ENCODE data around the gene PEX5L.
"Not testable (repeated sequence)": the region's sequence is repeated elsewhere in the genome, so short reads cannot be mapped to it uniquely, and the experiment has no call there.

The PEX5L gene

GRCh38 chr3:179840985-179841384 lies 195.8 kb downstream of the PEX5L start:
- no peak for DNase-seq (ENCODE audit: low read depth in 2 of 2)

- DNase-seq (ENCODE audit: low read depth in 2 of 2), result no peak
Observed at GRCh38 chr3:179837374-179837773, 199.4 kb downstream of the PEX5L start.

GRCh38 chr3:179833294-179833693 lies 203.4 kb downstream of the PEX5L start:
- no peak for DNase-seq (ENCODE audit: low read depth in 2 of 2)

GRCh38 chr3:179832333-179832854 lies 204.3 kb downstream of the PEX5L start:
- DNase-seq (ENCODE audit: low read depth in 2 of 2), result no peak

- no peak for DNase-seq (ENCODE audit: low read depth in 2 of 2)
Observed at GRCh38 chr3:179829401-179829800, 207.3 kb downstream of the PEX5L start.

- DNase-seq (ENCODE audit: low read depth in 2 of 2), result no peak
Observed at GRCh38 chr3:179828738-179829137, 208.0 kb downstream of the PEX5L start.

GRCh38 chr3:179826247-179826637 lies 210.5 kb downstream of the PEX5L start:
- DNase-seq (ENCODE audit: low read depth in 2 of 2), result no peak

- no peak for DNase-seq (ENCODE audit: low read depth in 2 of 2)
Observed at GRCh38 chr3:179825527-179826246, 211.1 kb downstream of the PEX5L start.

GRCh38 chr3:179822296-179822695 lies 214.4 kb downstream of the PEX5L start:
- no peak for DNase-seq (ENCODE audit: low read depth in 2 of 2)

- DNase-seq (ENCODE audit: low read depth in 2 of 2), result no peak
Observed at GRCh38 chr3:179819379-179819778, 217.4 kb downstream of the PEX5L start.

- DNase-seq (ENCODE audit: low read depth in 2 of 2), result no peak
Observed at GRCh38 chr3:179812096-179812382, 224.7 kb downstream of the PEX5L start.

- DNase-seq (ENCODE audit: low read depth in 2 of 2), result no peak
Observed at GRCh38 chr3:179811321-179812095, 225.2 kb downstream of the PEX5L start.

- no peak for DNase-seq (ENCODE audit: low read depth in 2 of 2)
Observed at GRCh38 chr3:179809639-179810038, 227.1 kb downstream of the PEX5L start.

- DNase-seq (ENCODE audit: low read depth in 2 of 2), result no peak
Observed at GRCh38 chr3:179807588-179807987, 229.1 kb downstream of the PEX5L start.

GRCh38 chr3:179806177-179806576 lies 230.6 kb downstream of the PEX5L start:
- no peak for DNase-seq (ENCODE audit: low read depth in 2 of 2)

- no peak for DNase-seq (ENCODE audit: low read depth in 2 of 2)
Observed at GRCh38 chr3:179801856-179802255, 234.9 kb downstream of the PEX5L start.

GRCh38 chr3:179801263-179801662 lies 235.5 kb downstream of the PEX5L start:
- DNase-seq (ENCODE audit: low read depth in 2 of 2), result no peak

GRCh38 chr3:179797192-179797591 lies 239.5 kb downstream of the PEX5L start:
- no peak for DNase-seq (ENCODE audit: low read depth in 2 of 2)

GRCh38 chr3:179796421-179796820 lies 240.3 kb downstream of the PEX5L start:
- no peak for DNase-seq (ENCODE audit: low read depth in 2 of 2)

- no peak for DNase-seq (ENCODE audit: low read depth in 2 of 2)
Observed at GRCh38 chr3:179794355-179794754, 242.4 kb downstream of the PEX5L start.

GRCh38 chr3:179791793-179792192 lies 244.9 kb downstream of the PEX5L start:
- no peak for DNase-seq (ENCODE audit: low read depth in 2 of 2)

GRCh38 chr3:179788996-179789395 lies 247.7 kb downstream of the PEX5L start:
- DNase-seq (ENCODE audit: low read depth in 2 of 2), result no peak

- not testable (repeated sequence) for DNase-seq (ENCODE audit: low read depth in 2 of 2)
Observed at GRCh38 chr3:179782841-179783240, 253.9 kb downstream of the PEX5L start.
